Loucy (cell line): Measurements from ENCODE around the gene INPP5D.

Experiments used
- H2AFZ ChIP-seq: fragments of 200-600 bp; sonication (generic); 2 replicates; pipeline ENCODE4 v1.6.0; 2016; ENCODE audit warnings: antibody characterized with exemption, mild to moderate bottlenecking, low read length, moderate library complexity
- H3F3A ChIP-seq: fragments of 200-600 bp; 2 replicates; pipeline ENCODE4 v1.6.0; 2016; ENCODE audit warnings: antibody characterized with exemption, low read depth, mild to moderate bottlenecking
- H3K27me3 ChIP-seq: fragments of 200-600 bp; sonication (generic); 2 replicates; pipeline ENCODE4 v1.6.1; 2014; ENCODE audit warnings: low read length, mild to moderate bottlenecking; ENCODE audit not compliant: insufficient read depth, poor library complexity, severe bottlenecking
- H3K36me3 ChIP-seq: fragments of 200-600 bp; sonication (generic); 2 replicates; pipeline ENCODE4 v1.6.1; 2016; ENCODE audit warnings: low read length; ENCODE audit not compliant: insufficient read depth
- H3K4me1 ChIP-seq: fragments of 200-600 bp; sonication (generic); 2 replicates; pipeline ENCODE4 v1.5.1; 2014; ENCODE audit warnings: low read length, mild to moderate bottlenecking; ENCODE audit not compliant: insufficient read depth, poor library complexity, severe bottlenecking
- H3K4me2 ChIP-seq: fragments of 200-600 bp; sonication (generic); 2 replicates; pipeline ENCODE4 v1.6.0; 2014; ENCODE audit warnings: antibody characterized with exemption, low read length, low read depth, mild to moderate bottlenecking; ENCODE audit not compliant: poor library complexity, severe bottlenecking
- H3K4me3 ChIP-seq: fragments of 200-600 bp; sonication (generic); 2 replicates; pipeline ENCODE4 v1.5.1; 2014; ENCODE audit warnings: low read length, mild to moderate bottlenecking, mixed read lengths; ENCODE audit not compliant: poor library complexity, severe bottlenecking
- H3K79me2 ChIP-seq: fragments of 200-600 bp; sonication (generic); 2 replicates; pipeline ENCODE4 v1.6.1; 2014; ENCODE audit warnings: low read length; ENCODE audit not compliant: insufficient read depth
- H3K9ac ChIP-seq: fragments of 200-600 bp; sonication (generic); 2 replicates; pipeline ENCODE4 v1.6.0; 2014; ENCODE audit warnings: mild to moderate bottlenecking, low read depth, low read length, moderate library complexity; ENCODE audit not compliant: poor library complexity, severe bottlenecking
- H3K9me2 ChIP-seq: fragments of 200-600 bp; sonication (generic); replicated peaks from 2 replicates; pipeline ENCODE4 v1.6.1; 2016; ENCODE audit warnings: low read depth, low read length, mixed read lengths
- H3K9me3 ChIP-seq: fragments of 200-600 bp; sonication (generic); 2 replicates; pipeline ENCODE4 v1.6.1; 2014; ENCODE audit warnings: mild to moderate bottlenecking, antibody characterized with exemption, low read length, low read depth; ENCODE audit not compliant: insufficient read depth
- H4K20me1 ChIP-seq: fragments of 200-600 bp; sonication (generic); 2 replicates; pipeline ENCODE4 v1.6.0; 2014; ENCODE audit warnings: antibody characterized with exemption, low read length, mild to moderate bottlenecking; ENCODE audit not compliant: insufficient read depth, poor library complexity, severe bottlenecking
- CTCF ChIP-seq: fragments of 200-600 bp; sonication (generic); conservative IDR thresholded peaks from 2 replicates; pipeline ENCODE4 v1.5.1; 2014; ENCODE audit warnings: mild to moderate bottlenecking, antibody characterized with exemption, low read length
- EZH2phosphoT487 ChIP-seq: fragments of 200-600 bp; IDR thresholded peaks from 2 replicates; pipeline ENCODE4 v1.6.1; 2018; ENCODE audit warnings: antibody characterized with exemption, mild to moderate bottlenecking, moderate library complexity, borderline replicate concordance

INPP5D gene

DNA sequence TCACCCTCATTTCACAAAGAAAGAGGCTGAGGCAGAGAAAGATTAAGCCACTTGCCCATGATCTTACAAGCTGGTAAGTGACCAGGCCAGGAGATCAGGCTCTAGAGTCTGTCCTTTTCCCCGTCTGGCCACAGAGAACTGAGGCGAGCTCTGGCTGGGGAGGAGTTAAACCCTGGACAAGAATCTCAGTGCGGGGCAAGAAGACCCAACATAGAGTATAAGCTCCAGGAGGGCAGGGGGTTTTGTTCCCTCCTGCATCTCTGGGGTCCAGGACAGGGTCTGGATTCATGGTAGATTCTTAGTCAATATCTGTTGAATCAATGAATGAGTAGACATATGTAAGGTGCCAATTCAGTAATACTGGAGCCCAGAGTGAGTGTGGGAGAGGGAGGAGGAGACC is 12.9 kb upstream of the INPP5D start:
- Histone ChIP-seq H3K36me3 (no peaks in the 10 kb centered on the region), H3K9me2 (no peaks in the 10 kb centered on the region), H3K27me3 (no peaks in the 10 kb centered on the region), H3K9me3 (no peaks in the 10 kb centered on the region), H3K4me2 (no peak overlapping the region), H3K79me2 (no peaks in the 10 kb centered on the region), H3K4me3 (no peak overlapping the region), H4K20me1 (no peaks in the 10 kb centered on the region), H3F3A (no peaks in the 10 kb centered on the region), H2AFZ (no peak overlapping the region), H3K9ac (no peak overlapping the region), H3K4me1 (no peaks in the 10 kb centered on the region)
- no peak for TF ChIP-seq CTCF
- no peak for TF ChIP-seq EZH2phosphoT487

- Histone ChIP-seq H3K36me3 (no peaks in the 10 kb centered on the region), H4K20me1 (no peaks in the 10 kb centered on the region), H3K9me3 (no peaks in the 10 kb centered on the region), H3F3A (no peaks in the 10 kb centered on the region), H3K4me2 (no peak overlapping the region), H3K4me3 (no peak overlapping the region), H3K4me1 (no peaks in the 10 kb centered on the region), H3K9me2 (no peaks in the 10 kb centered on the region), H3K9ac (no peak overlapping the region), H3K79me2 (no peaks in the 10 kb centered on the region), H3K27me3 (no peaks in the 10 kb centered on the region), H2AFZ (no peak overlapping the region)
- no peak for TF ChIP-seq EZH2phosphoT487
- TF ChIP-seq CTCF: no peak
These were observed 12.5 kb upstream of the INPP5D start for GRCh38 chr2:233047667-233048066.

DNA sequence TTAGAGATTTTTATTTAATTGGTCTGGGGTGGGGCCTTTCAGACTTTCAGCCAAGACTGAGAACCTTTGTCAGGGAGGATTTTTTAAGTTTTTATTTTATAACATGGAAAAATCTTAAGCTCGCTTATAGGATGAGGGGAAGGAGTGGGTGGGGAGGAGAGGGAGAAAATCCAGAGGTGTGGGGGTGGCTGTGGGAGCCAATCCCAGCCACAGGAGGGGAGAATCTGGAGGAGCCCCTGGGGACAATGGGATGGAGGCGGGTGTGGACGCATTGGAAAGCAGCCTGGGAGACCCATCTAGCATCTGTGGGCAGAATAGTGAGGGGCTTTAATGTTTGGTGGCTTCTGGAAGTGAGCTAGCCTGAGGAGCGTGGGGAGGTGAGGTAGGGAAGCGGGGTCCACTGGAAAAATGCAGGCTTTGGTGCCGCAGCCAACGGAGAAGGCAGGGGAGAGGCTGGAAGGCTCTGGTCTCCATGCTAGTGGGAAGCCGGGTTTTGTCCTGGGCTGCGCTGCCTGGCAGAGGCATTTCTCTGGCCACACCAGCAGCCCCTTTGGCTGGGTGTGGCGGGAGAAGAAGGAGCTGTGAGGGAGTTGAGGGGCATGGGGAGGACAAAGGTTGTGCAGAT is 11.5 kb upstream of the INPP5D start:
- no peak overlapping the region for H3K4me2 ChIP-seq
- H3K4me1 ChIP-seq: no peaks in the 10 kb centered on the region
- no peaks in the 10 kb centered on the region for H3K9me2 ChIP-seq
- H3K27me3 ChIP-seq: no peaks in the 10 kb centered on the region
- H3K9me3 ChIP-seq: no peaks in the 10 kb centered on the region
- no peak overlapping the region for H2AFZ ChIP-seq
- no peaks in the 10 kb centered on the region for H3K79me2 ChIP-seq
- TF ChIP-seq CTCF (no peak), EZH2phosphoT487 (no peak)
- no peaks in the 10 kb centered on the region for H4K20me1 ChIP-seq
- H3K36me3 ChIP-seq: no peaks in the 10 kb centered on the region
- no peak overlapping the region for H3K9ac ChIP-seq
- no peaks in the 10 kb centered on the region for H3F3A ChIP-seq
- no peak overlapping the region for H3K4me3 ChIP-seq
